Left forelimb (tissue), 1 donor: ENCODE results near the gene DPF3.

ENCODE experiments used
- DNase-seq: peaks from one replicate; pipeline ENCODE4 v3.0.0-alpha.2; 2018; ENCODE audit warnings: low spot score

The DPF3 gene

GRCh38 chr14:72800296-72800695 is 93.6 kb downstream of the DPF3 start:
- DNase-seq = no peak

GRCh38 chr14:72796935-72797334 is 97.0 kb downstream of the DPF3 start:
- DNase-seq = no peak

- no peak for DNase-seq
Measured at GRCh38 chr14:72793156-72793939, 100.6 kb downstream of the DPF3 start.

- DNase-seq = no peak
Measured at GRCh38 chr14:72792051-72792788, 101.7 kb downstream of the DPF3 start.

GRCh38 chr14:72790887-72791566 is 102.9 kb downstream of the DPF3 start:
- no peak for DNase-seq

- DNase-seq = no peak
Measured at GRCh38 chr14:72788972-72789728, 104.8 kb downstream of the DPF3 start.

- DNase-seq = no peak
Measured at GRCh38 chr14:72788255-72788654, 105.6 kb downstream of the DPF3 start.

GRCh38 chr14:72787841-72788240 is 106.1 kb downstream of the DPF3 start:
- DNase-seq = no peak

- DNase-seq = no peak
Measured at GRCh38 chr14:72786378-72787350, 107.2 kb downstream of the DPF3 start.

GRCh38 chr14:72783741-72784140 is 110.2 kb downstream of the DPF3 start:
- DNase-seq = no peak

- DNase-seq = no peak
Measured at GRCh38 chr14:72782817-72783216, 111.1 kb downstream of the DPF3 start.

GRCh38 chr14:72781561-72782508 is 112.1 kb downstream of the DPF3 start:
- no peak for DNase-seq

- no peak for DNase-seq
Measured at GRCh38 chr14:72780751-72781150, 113.2 kb downstream of the DPF3 start.

GRCh38 chr14:72779679-72780078 is 114.2 kb downstream of the DPF3 start:
- no peak for DNase-seq

GRCh38 chr14:72777636-72778035 is 116.3 kb downstream of the DPF3 start:
- DNase-seq = no peak

- no peak for DNase-seq
Measured at GRCh38 chr14:72776701-72777261, 117.1 kb downstream of the DPF3 start.

- no peak for DNase-seq
Measured at GRCh38 chr14:72775923-72776554, 117.9 kb downstream of the DPF3 start.

GRCh38 chr14:72774894-72775620 is 118.8 kb downstream of the DPF3 start:
- DNase-seq = no peak
